ENCODE results near the gene NBAS. TPM values are rescaled to one million over a fixed set of nuclear protein-coding genes. Genes with fewer than 3 reads are reported as not detected.

The NBAS gene
- total RNA-seq, 1 experiment from 2014 or later = 28.9 TPM

GRCh38 chr2:15269043-15269442 lies 292.1 kb downstream of the NBAS start:
- BruUV-seq (replicated peaks) = no TSS peak

DNA sequence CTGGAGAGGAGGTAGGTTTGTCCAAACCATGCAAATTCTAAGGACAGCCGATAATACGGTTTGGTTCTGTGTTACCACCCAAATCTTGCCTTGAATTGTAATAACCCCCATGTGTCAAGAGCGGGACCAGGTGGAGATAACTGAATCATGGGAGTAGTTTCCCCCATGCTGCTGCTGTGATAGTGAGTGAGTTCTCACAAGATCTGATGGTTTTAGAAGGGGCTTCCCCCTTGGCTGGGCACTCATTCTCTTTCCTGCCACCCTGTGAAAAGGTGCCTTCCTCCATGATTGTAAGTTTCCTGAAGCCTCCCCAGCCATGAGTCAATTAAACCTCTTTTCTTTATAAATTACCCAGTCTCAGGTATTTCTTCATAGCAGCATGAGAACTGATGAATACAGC lies 295.2 kb downstream of the NBAS start:
- BruUV-seq (replicated peaks) = no TSS peak
- Histone ChIP-seq H4K20me1 (ENCODE audit: insufficient read depth) (no peaks in the 10 kb centered on the region), H3K27ac (no peak overlapping the region), H3K4me1 (replicated peaks; ENCODE audit: insufficient read depth) (no peaks in the 10 kb centered on the region), H3F3A (ENCODE audit: insufficient read depth, low read depth) (no peaks in the 10 kb centered on the region), H3K4me2 (no peak overlapping the region), H3K36me3 (ENCODE audit: low read depth) (no peaks in the 10 kb centered on the region), H3K4me3 (no peak overlapping the region), H3K79me2 (ENCODE audit: low read depth) (no peaks in the 10 kb centered on the region), H3K9me3 (ENCODE audit: insufficient read depth, low read depth) (no peaks in the 10 kb centered on the region), H3K9me2 (ENCODE audit: insufficient read depth) (no peaks in the 10 kb centered on the region), H2AFZ (no peak overlapping the region), H3K27me3 (ENCODE audit: insufficient read depth, low read depth) (no peaks in the 10 kb centered on the region)
- no peak for DNase-seq
- CTCF ChIA-PET = no interaction called here
- TF ChIP-seq, protein P1, sequence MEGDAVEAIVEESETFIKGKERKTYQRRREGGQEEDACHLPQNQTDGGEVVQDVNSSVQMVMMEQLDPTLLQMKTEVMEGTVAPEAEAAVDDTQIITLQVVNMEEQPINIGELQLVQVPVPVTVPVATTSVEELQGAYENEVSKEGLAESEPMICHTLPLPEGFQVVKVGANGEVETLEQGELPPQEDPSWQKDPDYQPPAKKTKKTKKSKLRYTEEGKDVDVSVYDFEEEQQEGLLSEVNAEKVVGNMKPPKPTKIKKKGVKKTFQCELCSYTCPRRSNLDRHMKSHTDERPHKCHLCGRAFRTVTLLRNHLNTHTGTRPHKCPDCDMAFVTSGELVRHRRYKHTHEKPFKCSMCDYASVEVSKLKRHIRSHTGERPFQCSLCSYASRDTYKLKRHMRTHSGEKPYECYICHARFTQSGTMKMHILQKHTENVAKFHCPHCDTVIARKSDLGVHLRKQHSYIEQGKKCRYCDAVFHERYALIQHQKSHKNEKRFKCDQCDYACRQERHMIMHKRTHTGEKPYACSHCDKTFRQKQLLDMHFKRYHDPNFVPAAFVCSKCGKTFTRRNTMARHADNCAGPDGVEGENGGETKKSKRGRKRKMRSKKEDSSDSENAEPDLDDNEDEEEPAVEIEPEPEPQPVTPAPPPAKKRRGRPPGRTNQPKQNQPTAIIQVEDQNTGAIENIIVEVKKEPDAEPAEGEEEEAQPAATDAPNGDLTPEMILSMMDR (conservative IDR thresholded peaks at IDR 0.05) = no peak
- no peak for TF ChIP-seq EZH2 (IDR thresholded peaks at IDR 0.05; ENCODE audit: low read depth)
- intact Hi-C loops (cut with micrococcal nuclease; ENCODE audit: unreplicated experiment) = no loop called here
- POLR2A ChIA-PET (ENCODE audit: unreplicated experiment) = no interaction called here

More at GRCh38 chr2:15269043-15269442, 292.1 kb downstream of the NBAS start:
- Histone ChIP-seq H2AFZ (no peak overlapping the region), H3K4me1 (replicated peaks; ENCODE audit: insufficient read depth) (no peaks in the 10 kb centered on the region), H3K4me3 (no peak overlapping the region), H3K79me2 (ENCODE audit: low read depth) (no peaks in the 10 kb centered on the region), H3K4me2 (no peak overlapping the region), H3F3A (ENCODE audit: insufficient read depth, low read depth) (no peaks in the 10 kb centered on the region), H3K9me2 (ENCODE audit: insufficient read depth) (no peaks in the 10 kb centered on the region), H4K20me1 (ENCODE audit: insufficient read depth) (no peaks in the 10 kb centered on the region), H3K27me3 (ENCODE audit: insufficient read depth, low read depth) (no peaks in the 10 kb centered on the region), H3K9me3 (ENCODE audit: insufficient read depth, low read depth) (no peaks in the 10 kb centered on the region), H3K36me3 (ENCODE audit: low read depth) (no peaks in the 10 kb centered on the region), H3K27ac (no peak overlapping the region)
- ChIA-PET POLR2A (ENCODE audit: unreplicated experiment) (no interaction called here), CTCF (no interaction called here)
- no peak for DNase-seq
- TF ChIP-seq EZH2 (IDR thresholded peaks at IDR 0.05; ENCODE audit: low read depth) = no peak
- TF ChIP-seq, protein P1 (conservative IDR thresholded peaks at IDR 0.05) = no peak
- intact Hi-C loops (cut with micrococcal nuclease; ENCODE audit: unreplicated experiment) = no loop called here

GRCh38 chr2:15263976-15264685 lies 297.0 kb downstream of the NBAS start:
- no peaks in the 10 kb centered on the region for H3K79me2 ChIP-seq (ENCODE audit: low read depth)
- ChIA-PET CTCF (no interaction called here), POLR2A (ENCODE audit: unreplicated experiment) (no interaction called here)
- no peak for DNase-seq
- no peaks in the 10 kb centered on the region for H3K36me3 ChIP-seq (ENCODE audit: low read depth)
- TF ChIP-seq, protein P1 (conservative IDR thresholded peaks at IDR 0.05) = no peak
- no peak for TF ChIP-seq EZH2 (IDR thresholded peaks at IDR 0.05; ENCODE audit: low read depth)
- no peak overlapping the region for H3K27ac ChIP-seq
- BruUV-seq (replicated peaks) = no TSS peak
- no peaks in the 10 kb centered on the region for H3K27me3 ChIP-seq (ENCODE audit: insufficient read depth, low read depth)
- H3K4me2 ChIP-seq = no peak overlapping the region
- no peak overlapping the region for H2AFZ ChIP-seq
- no peak overlapping the region for H3K4me3 ChIP-seq
- no peaks in the 10 kb centered on the region for H3K9me3 ChIP-seq (ENCODE audit: insufficient read depth, low read depth)
- intact Hi-C loops (cut with micrococcal nuclease; ENCODE audit: unreplicated experiment) = no loop called here
- no peaks in the 10 kb centered on the region for H4K20me1 ChIP-seq (ENCODE audit: insufficient read depth)
- H3F3A ChIP-seq (ENCODE audit: insufficient read depth, low read depth) = no peaks in the 10 kb centered on the region
- no peaks in the 10 kb centered on the region for H3K4me1 ChIP-seq (replicated peaks; ENCODE audit: insufficient read depth)
- H3K9me2 ChIP-seq (ENCODE audit: insufficient read depth) = no peaks in the 10 kb centered on the region
